ENCODE measurements around the gene ARHGEF16.

DNA sequence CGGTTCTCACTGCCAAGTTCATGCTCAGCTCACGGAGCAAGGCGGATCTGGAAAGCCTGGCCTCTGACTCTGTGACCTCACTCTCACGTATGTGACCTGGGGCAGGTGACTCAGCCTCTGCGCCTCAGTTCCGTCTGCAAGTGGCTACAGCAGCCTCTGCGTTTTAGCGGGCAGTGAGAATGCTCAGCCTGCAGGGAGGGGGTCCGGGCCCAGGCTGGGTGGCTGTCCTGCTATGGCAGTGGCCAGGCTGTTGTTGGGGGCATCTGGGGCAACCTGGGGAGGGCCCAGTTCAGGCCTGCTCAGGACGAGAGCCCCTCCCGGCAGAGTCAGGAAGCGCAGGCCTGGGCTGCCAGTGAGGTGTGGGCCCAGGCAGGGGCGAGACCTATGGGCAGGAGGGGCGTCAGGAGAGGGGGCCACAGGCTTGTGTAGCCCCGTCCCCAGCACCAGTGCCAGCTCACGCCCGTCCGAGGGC, 27.9 kb downstream of the ARHGEF16 start:
- TF ChIP-seq, protein P1, sequence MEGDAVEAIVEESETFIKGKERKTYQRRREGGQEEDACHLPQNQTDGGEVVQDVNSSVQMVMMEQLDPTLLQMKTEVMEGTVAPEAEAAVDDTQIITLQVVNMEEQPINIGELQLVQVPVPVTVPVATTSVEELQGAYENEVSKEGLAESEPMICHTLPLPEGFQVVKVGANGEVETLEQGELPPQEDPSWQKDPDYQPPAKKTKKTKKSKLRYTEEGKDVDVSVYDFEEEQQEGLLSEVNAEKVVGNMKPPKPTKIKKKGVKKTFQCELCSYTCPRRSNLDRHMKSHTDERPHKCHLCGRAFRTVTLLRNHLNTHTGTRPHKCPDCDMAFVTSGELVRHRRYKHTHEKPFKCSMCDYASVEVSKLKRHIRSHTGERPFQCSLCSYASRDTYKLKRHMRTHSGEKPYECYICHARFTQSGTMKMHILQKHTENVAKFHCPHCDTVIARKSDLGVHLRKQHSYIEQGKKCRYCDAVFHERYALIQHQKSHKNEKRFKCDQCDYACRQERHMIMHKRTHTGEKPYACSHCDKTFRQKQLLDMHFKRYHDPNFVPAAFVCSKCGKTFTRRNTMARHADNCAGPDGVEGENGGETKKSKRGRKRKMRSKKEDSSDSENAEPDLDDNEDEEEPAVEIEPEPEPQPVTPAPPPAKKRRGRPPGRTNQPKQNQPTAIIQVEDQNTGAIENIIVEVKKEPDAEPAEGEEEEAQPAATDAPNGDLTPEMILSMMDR (IDR thresholded peaks at IDR 0.05 in 8 of 11, conservative IDR thresholded peaks at IDR 0.05 in 3 of 11) = peak in 1 of 11 experiments; percentile 15
- TF ChIP-seq POLR2A (IDR thresholded peaks at IDR 0.05) (no peak), POLR2AphosphoS5 (IDR thresholded peaks at IDR 0.05) (peak in 1 of 3 donors; percentile 8)

Data from spleen (tissue), 7 donors.